ENCODE measurements around the gene N4BP2L2. TPM values are rescaled to one million over a fixed set of nuclear protein-coding genes. Genes with fewer than 3 reads are reported as not detected.

The N4BP2L2 gene
- total and polyA plus RNA-seq, 9 of the 15 experiments (the other 6 are each of a cell fraction or from before 2014, with no cell fraction given), result 33.9 to 76.4 (median 48.7) TPM

DNA sequence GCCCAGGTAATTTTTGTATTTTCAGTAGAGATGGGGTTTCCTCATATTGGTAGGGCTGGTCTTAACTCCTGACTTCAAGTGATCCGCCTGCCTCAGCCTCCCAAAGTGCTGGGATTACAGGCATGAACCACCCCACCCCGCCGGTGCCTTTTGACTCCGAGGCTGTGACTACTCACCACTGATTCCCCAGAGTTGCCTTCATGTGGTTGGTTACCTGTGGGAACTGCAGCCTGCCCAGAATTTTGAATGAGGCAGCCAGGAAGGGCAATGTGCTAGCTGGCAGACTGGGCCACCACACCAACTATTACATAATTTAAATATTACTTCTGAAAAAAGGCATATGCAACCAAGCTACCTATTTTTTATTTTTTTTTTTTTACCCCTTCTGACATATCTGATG, 42.8 kb downstream of the N4BP2L2 start:
- no peak for DNase-seq (ENCODE audit: extremely low read depth in 1 of 4, low spot score in 3 of 4)
- Histone ChIP-seq H3K9ac (ENCODE audit: insufficient read depth in 1 of 2, low read depth in 2 of 2, low read length in 2 of 2) (no peak overlapping the region), H2AFZ (ENCODE audit: low read depth, low read length) (no peak overlapping the region), H3K27me3 (ENCODE audit: control insufficient read depth in 2 of 2, insufficient read depth in 2 of 2, low read length in 2 of 2) (no peaks in the 10 kb centered on the region), H3K27ac (ENCODE audit: extremely low read depth, low read depth, low read length) (no peak overlapping the region; the same call in 2 of the 3 replicates), H3K36me3 (ENCODE audit: control insufficient read depth, insufficient read depth, low read length) (no peaks in the 10 kb centered on the region), H3K9me3 (replicated peaks; ENCODE audit: control insufficient read depth, insufficient read depth, low read depth, low read length) (no peaks in the 10 kb centered on the region), H3K9me1 (ENCODE audit: control insufficient read depth, insufficient read depth, low read length) (no peaks in the 10 kb centered on the region), H3K4me1 (replicated peaks in 1 of 2; ENCODE audit: control insufficient read depth in 2 of 2, insufficient read depth in 2 of 2, low read length in 2 of 2) (peaks cover 0 to 15% of the 10 kb centered on the region in 2 experiments; a peak in 3 of 5 replicates), H3K79me2 (ENCODE audit: control insufficient read depth, insufficient read depth, low read length) (no peaks in the 10 kb centered on the region), H3K4me2 (ENCODE audit: insufficient read depth, low read length) (no peak overlapping the region), H3K4me3 (no peak overlapping the region), H4K20me1 (replicated peaks; ENCODE audit: control insufficient read depth, insufficient read depth, low read length) (no peaks in the 10 kb centered on the region)
- 95% methylated on average over 4 of the region's 4 CpGs for WGBS (ENCODE audit: insufficient coverage, low coverage, missing lambda C conversion rate)
- BruUV-seq (replicated peaks), result no TSS peak
- in situ Hi-C loops (cut with MboI), result no loop called here
- no peak for ATAC-seq
- intact Hi-C loops (cut with micrococcal nuclease), result no loop called here
- TF ChIP-seq, protein P1, sequence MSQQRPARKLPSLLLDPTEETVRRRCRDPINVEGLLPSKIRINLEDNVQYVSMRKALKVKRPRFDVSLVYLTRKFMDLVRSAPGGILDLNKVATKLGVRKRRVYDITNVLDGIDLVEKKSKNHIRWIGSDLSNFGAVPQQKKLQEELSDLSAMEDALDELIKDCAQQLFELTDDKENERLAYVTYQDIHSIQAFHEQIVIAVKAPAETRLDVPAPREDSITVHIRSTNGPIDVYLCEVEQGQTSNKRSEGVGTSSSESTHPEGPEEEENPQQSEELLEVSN (IDR thresholded peaks at IDR 0.05; ENCODE audit: borderline replicate concordance in 1 of 2, extremely low read depth in 1 of 2, insufficient read depth in 1 of 2, insufficient read length in 1 of 2, low read depth in 1 of 2, low read length in 1 of 2, poor library complexity in 1 of 2, severe bottlenecking in 1 of 2), result no peak
- TF ChIP-seq, protein P2, sequence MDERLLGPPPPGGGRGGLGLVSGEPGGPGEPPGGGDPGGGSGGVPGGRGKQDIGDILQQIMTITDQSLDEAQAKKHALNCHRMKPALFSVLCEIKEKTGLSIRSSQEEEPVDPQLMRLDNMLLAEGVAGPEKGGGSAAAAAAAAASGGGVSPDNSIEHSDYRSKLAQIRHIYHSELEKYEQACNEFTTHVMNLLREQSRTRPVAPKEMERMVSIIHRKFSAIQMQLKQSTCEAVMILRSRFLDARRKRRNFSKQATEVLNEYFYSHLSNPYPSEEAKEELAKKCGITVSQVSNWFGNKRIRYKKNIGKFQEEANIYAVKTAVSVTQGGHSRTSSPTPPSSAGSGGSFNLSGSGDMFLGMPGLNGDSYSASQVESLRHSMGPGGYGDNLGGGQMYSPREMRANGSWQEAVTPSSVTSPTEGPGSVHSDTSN (CRISPR knock-in tag; IDR thresholded peaks at IDR 0.05; ENCODE audit: low read depth), result no peak
- TF ChIP-seq, protein P2 (tag; conservative IDR thresholded peaks at IDR 0.05; ENCODE audit: low read depth), result no peak
- TF ChIP-seq RBM39 (optimal IDR thresholded peaks at IDR 0.05; ENCODE audit: low read depth, low read length), result no peak
- no peak for TF ChIP-seq ZNF507 (tag; conservative IDR thresholded peaks at IDR 0.05)
- no peak for TF ChIP-seq NR1H2 (CRISPR knock-in tag; IDR thresholded peaks at IDR 0.05)
- TF ChIP-seq, protein P3, sequence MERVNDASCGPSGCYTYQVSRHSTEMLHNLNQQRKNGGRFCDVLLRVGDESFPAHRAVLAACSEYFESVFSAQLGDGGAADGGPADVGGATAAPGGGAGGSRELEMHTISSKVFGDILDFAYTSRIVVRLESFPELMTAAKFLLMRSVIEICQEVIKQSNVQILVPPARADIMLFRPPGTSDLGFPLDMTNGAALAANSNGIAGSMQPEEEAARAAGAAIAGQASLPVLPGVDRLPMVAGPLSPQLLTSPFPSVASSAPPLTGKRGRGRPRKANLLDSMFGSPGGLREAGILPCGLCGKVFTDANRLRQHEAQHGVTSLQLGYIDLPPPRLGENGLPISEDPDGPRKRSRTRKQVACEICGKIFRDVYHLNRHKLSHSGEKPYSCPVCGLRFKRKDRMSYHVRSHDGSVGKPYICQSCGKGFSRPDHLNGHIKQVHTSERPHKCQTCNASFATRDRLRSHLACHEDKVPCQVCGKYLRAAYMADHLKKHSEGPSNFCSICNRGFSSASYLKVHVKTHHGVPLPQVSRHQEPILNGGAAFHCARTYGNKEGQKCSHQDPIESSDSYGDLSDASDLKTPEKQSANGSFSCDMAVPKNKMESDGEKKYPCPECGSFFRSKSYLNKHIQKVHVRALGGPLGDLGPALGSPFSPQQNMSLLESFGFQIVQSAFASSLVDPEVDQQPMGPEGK (CRISPR knock-in tag; IDR thresholded peaks at IDR 0.05; ENCODE audit: borderline replicate concordance), result no peak
- no peak for TF ChIP-seq KDM4B (IDR thresholded peaks at IDR 0.05; ENCODE audit: borderline replicate concordance in 2 of 2, low read depth in 1 of 2)
- CTCF ChIA-PET (ENCODE audit: low intra/inter-chr PET ratio), result no interaction called here
- POLR2A ChIA-PET, result no interaction called here
- FAIRE-seq, result no peak
